H9 (cell line): ENCODE results near the gene STRN. TPM values are rescaled to one million over a fixed set of nuclear protein-coding genes. Genes with fewer than 3 reads are reported as not detected.

Experiments used
- DNase-seq: peaks from one replicate; pipeline ENCODE4 v3.0.0-alpha.2; 2017
- H2AFZ ChIP-seq: one replicate; pipeline ENCODE4 v1.6.1; 2013; ENCODE audit warnings: mild to moderate bottlenecking, low read length, control low read depth, moderate library complexity
- H2AK5ac ChIP-seq: 2 replicates; pipeline ENCODE4 v1.6.1; 2013; ENCODE audit warnings: low read length, control low read depth, mixed read lengths; ENCODE audit not compliant: insufficient read length
- H2BK120ac ChIP-seq: one replicate; pipeline ENCODE4 v1.6.1; 2013; ENCODE audit warnings: low read depth, mild to moderate bottlenecking, low read length, control low read depth, inconsistent platforms; ENCODE audit not compliant: poor library complexity, severe bottlenecking
- H2BK12ac ChIP-seq: 2 replicates; pipeline ENCODE4 v1.6.1; 2013; ENCODE audit warnings: low read length, control low read depth, mixed read lengths, low read depth; ENCODE audit not compliant: insufficient read length
- H2BK15ac ChIP-seq: 2 replicates; pipeline ENCODE4 v1.6.1; 2013; ENCODE audit warnings: low read depth, low read length, control low read depth
- H2BK20ac ChIP-seq: one replicate; pipeline ENCODE4 v1.6.1; 2013; ENCODE audit warnings: low read depth, mild to moderate bottlenecking, low read length, control low read depth, inconsistent platforms; ENCODE audit not compliant: poor library complexity, severe bottlenecking
- H2BK5ac ChIP-seq: 2 replicates; pipeline ENCODE4 v1.6.1; 2013; ENCODE audit warnings: low read length, control low read depth, mixed read lengths; ENCODE audit not compliant: insufficient read length
- H3K14ac ChIP-seq: 2 replicates; pipeline ENCODE4 v1.6.1; 2013; ENCODE audit warnings: low read length, control low read depth; ENCODE audit not compliant: insufficient read depth
- H3K18ac ChIP-seq: 2 replicates; pipeline ENCODE4 v1.6.1; 2013; ENCODE audit warnings: low read depth, mild to moderate bottlenecking, mixed read lengths, low read length, control low read depth; ENCODE audit not compliant: insufficient read length
- H3K23ac ChIP-seq: 2 replicates; pipeline ENCODE4 v1.6.1; 2013; ENCODE audit warnings: low read length, control low read depth, mixed read lengths, low read depth; ENCODE audit not compliant: insufficient read length
- H3K23me2 ChIP-seq: 2 replicates; pipeline ENCODE4 v1.6.1; 2013; ENCODE audit warnings: low read depth, mild to moderate bottlenecking, mixed read lengths, low read length, control low read depth; ENCODE audit not compliant: insufficient read length, poor library complexity, severe bottlenecking
- H3K27ac ChIP-seq: 2 replicates; pipeline ENCODE4 v1.5.1; 2013; ENCODE audit warnings: low read length, control low read depth, mixed read lengths, low read depth; ENCODE audit not compliant: insufficient read length
- H3K27me3 ChIP-seq: 2 replicates; pipeline ENCODE4 v1.6.1; 2013; ENCODE audit warnings: low read length, control low read depth, inconsistent platforms; ENCODE audit not compliant: insufficient read depth
- H3K4ac ChIP-seq: 2 replicates; pipeline ENCODE4 v1.6.1; 2013; ENCODE audit warnings: low read depth, mild to moderate bottlenecking, control low read depth, inconsistent platforms, low read length, moderate library complexity
- H3K4me1 ChIP-seq: 2 replicates; pipeline ENCODE4 v1.6.1; 2013; ENCODE audit warnings: low read length, control low read depth, inconsistent platforms; ENCODE audit not compliant: insufficient read depth
- H3K4me2 ChIP-seq: 2 replicates; pipeline ENCODE4 v1.6.1; 2013; ENCODE audit warnings: low read length, control low read depth, mixed read lengths; ENCODE audit not compliant: insufficient read length, insufficient read depth
- H3K56ac ChIP-seq: 2 replicates; pipeline ENCODE4 v1.6.1; 2013; ENCODE audit warnings: low read depth, mild to moderate bottlenecking, mixed read lengths, low read length, control low read depth; ENCODE audit not compliant: insufficient read length
- H3K79me1 ChIP-seq: 2 replicates; pipeline ENCODE4 v1.6.1; 2013; ENCODE audit warnings: low read depth, mild to moderate bottlenecking, moderate library complexity, low read length, control low read depth, inconsistent platforms; ENCODE audit not compliant: insufficient read depth, poor library complexity, severe bottlenecking
- H3K79me2 ChIP-seq: 2 replicates; pipeline ENCODE4 v1.6.1; 2013; ENCODE audit warnings: low read length, control low read depth, inconsistent platforms; ENCODE audit not compliant: insufficient read depth
- H3K9ac ChIP-seq: 2 replicates; pipeline ENCODE4 v1.6.1; 2013; ENCODE audit warnings: low read length, control low read depth, mixed read lengths; ENCODE audit not compliant: insufficient read length; ENCODE audit errors: extremely low read depth
- H3K9me3 ChIP-seq: one replicate; pipeline ENCODE4 v1.6.1; 2013; ENCODE audit warnings: low read depth, low read length, inconsistent platforms; ENCODE audit not compliant: control insufficient read depth
- H3T11ph ChIP-seq: one replicate; pipeline ENCODE4 v1.6.1; 2013; ENCODE audit warnings: mild to moderate bottlenecking, low read length, control low read depth, inconsistent platforms
- H4K20me1 ChIP-seq: one replicate; pipeline ENCODE4 v1.6.1; 2013; ENCODE audit not compliant: control insufficient read depth, insufficient read length, insufficient read depth
- H4K5ac ChIP-seq: 2 replicates; pipeline ENCODE4 v1.6.1; 2013; ENCODE audit warnings: low read depth, mild to moderate bottlenecking, mixed read lengths, low read length, control low read depth; ENCODE audit not compliant: insufficient read length
- H4K8ac ChIP-seq: replicated peaks from 2 replicates; pipeline ENCODE4 v1.6.1; 2013; ENCODE audit warnings: low read length, control low read depth, mixed read lengths, low read depth; ENCODE audit not compliant: insufficient read length
- H4K91ac ChIP-seq: 2 replicates; pipeline ENCODE4 v1.6.1; 2013; ENCODE audit warnings: low read depth, mild to moderate bottlenecking, moderate library complexity, mixed read lengths, low read length, control low read depth; ENCODE audit not compliant: insufficient read length
- H3K27ac Mint-ChIP-seq, 3 experiments: 2 replicates in 2 of 3; 3 replicates in 1 of 3; pipeline ENCODE4 v1.8.0; 2020 to 2021; ENCODE audit warnings: mixed read lengths in 3 of 3, mild to moderate bottlenecking in 1 of 3, moderate library complexity in 1 of 3
- H3K27me3 Mint-ChIP-seq: 2 replicates; pipeline ENCODE4 v1.8.0; 2021; ENCODE audit warnings: low read depth, mild to moderate bottlenecking, moderate library complexity, mixed read lengths
- H3K36me3 Mint-ChIP-seq, 3 experiments: 2 replicates in 2 of 3; 3 replicates in 1 of 3; pipeline ENCODE4 v1.8.0; 2020 to 2021; ENCODE audit warnings: low read depth in 3 of 3, mixed read lengths in 3 of 3; ENCODE audit not compliant: insufficient read depth in 1 of 3
- H3K4me1 Mint-ChIP-seq, 2 experiments: 2 replicates each; pipeline ENCODE4 v1.8.0; 2020; ENCODE audit warnings: mixed read lengths in 2 of 2
- H3K4me3 Mint-ChIP-seq, 2 experiments: 2 replicates in 1 of 2; 3 replicates in 1 of 2; pipeline ENCODE4 v1.8.0; 2020 to 2021; ENCODE audit warnings: mild to moderate bottlenecking in 2 of 2, mixed read lengths in 2 of 2, moderate library complexity in 1 of 2
- H3K9me3 Mint-ChIP-seq, 2 experiments: 2 replicates in 1 of 2; 3 replicates in 1 of 2; pipeline ENCODE4 v1.8.0; 2020; ENCODE audit warnings: mild to moderate bottlenecking in 2 of 2, mixed read lengths in 2 of 2, moderate library complexity in 1 of 2
- WGBS: extraction: QIAGEN DNeasy Blood & Tissue Kit; methylation state at CpG from one replicate; pipeline ENCODE4 v1.1.7; 2013; ENCODE audit warnings: missing lambda C conversion rate, low lambda C conversion rate, mixed read lengths; ENCODE audit not compliant: insufficient read length; ENCODE audit errors: extremely low coverage; 5-methylcytosine and 5-hydroxymethylcytosine counted together
- total RNA-seq: library from RNA; stranded (reverse); gene quantifications from 2 replicates; pipeline ENCODE4 v1.2.1, GENCODE V29; 2021
- TF ChIP-seq, protein P1 (sequence below): fragments of 200-600 bp; sonication (generic); conservative IDR thresholded peaks from 3 replicates; pipeline ENCODE4 v1.8.0; 2021; ENCODE audit warnings: antibody characterized with exemption, mild to moderate bottlenecking

Gene STRN
- total RNA-seq, 1 experiment from 2014 or later: 31.7 TPM

DNA sequence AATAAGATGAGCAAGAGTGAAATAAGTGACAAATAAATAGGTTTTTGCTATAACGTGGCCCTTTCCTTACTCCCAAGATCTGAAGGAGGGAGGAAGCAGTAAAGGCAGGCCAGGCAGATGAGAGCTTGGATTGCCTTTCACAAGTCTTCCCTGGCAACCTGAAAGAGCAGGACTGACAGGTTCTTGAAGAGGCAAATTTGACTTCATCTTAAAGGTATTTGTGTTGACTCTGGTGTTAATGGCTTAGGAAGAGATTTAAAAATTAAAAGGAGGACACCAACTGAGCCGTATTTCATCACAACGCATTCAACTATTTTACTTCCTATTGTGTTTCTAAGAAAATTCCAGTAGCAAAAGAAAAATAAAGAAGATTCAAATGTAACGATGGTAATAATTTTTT is 3.2 kb downstream of the STRN start:
- Histone ChIP-seq H3K9me3 (no peaks in the 10 kb centered on the region), H3K4me1 (peaks cover 6% of the 10 kb centered on the region; the same call in 1 of the 2 replicates), H3K27ac (peak overlapping the region; percentile 46), H3K56ac (no peak overlapping the region), H3K18ac (no peak overlapping the region), H3K23me2 (peaks cover 10% of the 10 kb centered on the region), H2BK120ac (no peak overlapping the region), H4K8ac (no peak overlapping the region), H3K79me2 (peaks cover 5% of the 10 kb centered on the region; the same call in 1 of the 2 replicates), H2AK5ac (no peak overlapping the region), H2AFZ (no peak overlapping the region), H3K4me2 (no peak overlapping the region), H4K91ac (no peak overlapping the region), H2BK12ac (no peak overlapping the region), H3K4ac (no peak overlapping the region), H2BK20ac (no peak overlapping the region), H4K5ac (no peak overlapping the region), H3K27me3 (no peaks in the 10 kb centered on the region), H2BK5ac (no peak overlapping the region), H3K23ac (no peak overlapping the region), H3K79me1 (no peaks in the 10 kb centered on the region), H2BK15ac (no peak overlapping the region), H3K9ac (no peak overlapping the region), H3K14ac (no peak overlapping the region), H4K20me1 (no peaks in the 10 kb centered on the region), H3T11ph (no peak overlapping the region)
- WGBS: no CpG with 5 or more reads among the region's 4 CpGs
- Mint-ChIP-seq H3K4me1 (peaks cover 63 to 64% of the 10 kb centered on the region in 2 experiments), H3K36me3 (peaks cover 0 to 3% (median 0%) of the 10 kb centered on the region in 3 experiments; a peak in 2 of 7 replicates), H3K27me3 (no peaks in the 10 kb centered on the region), H3K27ac (peak overlapping the region in 2 of 3 experiments; percentile 29 to 96; a peak in 4 of 7 replicates), H3K9me3 (no peaks in the 10 kb centered on the region), H3K4me3 (peak overlapping the region in 1 of 2 experiments; percentile 36; a peak in 2 of 5 replicates)
- TF ChIP-seq, protein P1, sequence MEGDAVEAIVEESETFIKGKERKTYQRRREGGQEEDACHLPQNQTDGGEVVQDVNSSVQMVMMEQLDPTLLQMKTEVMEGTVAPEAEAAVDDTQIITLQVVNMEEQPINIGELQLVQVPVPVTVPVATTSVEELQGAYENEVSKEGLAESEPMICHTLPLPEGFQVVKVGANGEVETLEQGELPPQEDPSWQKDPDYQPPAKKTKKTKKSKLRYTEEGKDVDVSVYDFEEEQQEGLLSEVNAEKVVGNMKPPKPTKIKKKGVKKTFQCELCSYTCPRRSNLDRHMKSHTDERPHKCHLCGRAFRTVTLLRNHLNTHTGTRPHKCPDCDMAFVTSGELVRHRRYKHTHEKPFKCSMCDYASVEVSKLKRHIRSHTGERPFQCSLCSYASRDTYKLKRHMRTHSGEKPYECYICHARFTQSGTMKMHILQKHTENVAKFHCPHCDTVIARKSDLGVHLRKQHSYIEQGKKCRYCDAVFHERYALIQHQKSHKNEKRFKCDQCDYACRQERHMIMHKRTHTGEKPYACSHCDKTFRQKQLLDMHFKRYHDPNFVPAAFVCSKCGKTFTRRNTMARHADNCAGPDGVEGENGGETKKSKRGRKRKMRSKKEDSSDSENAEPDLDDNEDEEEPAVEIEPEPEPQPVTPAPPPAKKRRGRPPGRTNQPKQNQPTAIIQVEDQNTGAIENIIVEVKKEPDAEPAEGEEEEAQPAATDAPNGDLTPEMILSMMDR: no peak
- DNase-seq: peak; percentile 50
